Central memory CD4-positive, alpha-beta T cell (primary cell): Measurements from ENCODE around the gene TTC4.
A peak's percentile ranks its signal among the peaks of the same experiment; 100 is the strongest.
"Not testable (repeated sequence)": the region's sequence is repeated elsewhere in the genome, so short reads cannot be mapped to it uniquely, and the experiment has no call there.

ENCODE experiments used
- DNase-seq: peaks from one replicate; pipeline ENCODE4 v3.0.0; 2022

TTC4 gene

DNA sequence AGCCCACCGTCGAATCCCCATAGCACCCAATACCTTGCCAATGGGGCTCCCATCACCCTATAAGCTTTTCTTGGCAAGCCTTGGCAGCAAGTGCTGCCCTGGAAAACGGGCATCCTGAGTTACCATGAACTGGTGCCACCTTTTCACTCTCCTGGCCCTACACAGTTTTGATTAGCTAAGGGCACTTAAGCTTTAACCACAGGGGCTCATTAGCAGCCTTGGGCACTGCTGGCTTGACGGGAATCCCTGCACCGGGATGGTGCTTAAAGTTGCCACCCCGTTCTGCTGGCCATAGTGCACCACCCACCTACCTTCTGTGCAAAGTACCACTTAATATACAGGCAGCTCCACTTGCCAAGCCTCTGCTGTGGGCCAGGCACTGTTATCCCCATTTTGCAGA, 34.9 kb downstream of the TTC4 start:
- DNase-seq: no peak

DNA sequence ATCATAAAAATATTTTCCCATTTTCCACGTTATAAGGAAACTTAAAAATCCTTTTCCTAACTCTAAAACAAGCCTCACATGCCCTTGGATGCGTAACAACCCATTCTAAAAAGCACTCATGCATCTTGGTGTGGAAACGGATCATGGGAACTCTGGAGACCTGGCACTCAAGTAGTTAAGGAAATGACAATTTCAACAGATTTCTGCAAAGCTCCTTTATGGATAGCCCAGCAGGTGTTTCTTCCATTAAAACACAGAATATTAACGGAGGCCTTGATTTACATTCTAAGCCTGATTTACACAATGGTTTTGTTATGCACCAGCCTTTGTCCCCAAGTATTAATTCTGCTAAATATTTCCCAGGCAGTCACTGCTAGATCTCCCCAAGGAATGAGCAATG, 35.8 kb downstream of the TTC4 start:
- no peak for DNase-seq

DNA sequence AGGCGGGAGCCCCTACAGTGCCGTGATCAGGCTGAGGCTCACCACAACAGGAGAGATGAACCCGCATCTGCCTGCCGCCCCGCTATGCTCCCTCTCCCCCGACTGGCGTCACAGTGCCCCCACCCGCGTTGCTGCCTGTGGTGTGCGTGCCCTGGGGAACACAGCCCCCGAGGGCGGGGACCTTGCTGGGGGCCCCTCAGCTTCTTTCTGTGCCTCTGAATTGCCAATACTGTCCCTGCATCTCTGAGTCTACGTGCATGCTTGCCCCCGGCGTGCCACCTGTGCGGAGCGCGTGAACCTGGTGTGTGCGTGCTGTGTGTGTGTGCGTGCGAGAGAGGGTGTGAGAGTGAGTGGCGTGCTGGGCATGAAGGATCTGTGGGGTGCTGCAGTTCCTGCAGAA, 38.4 kb downstream of the TTC4 start:
- DNase-seq: no peak

DNA sequence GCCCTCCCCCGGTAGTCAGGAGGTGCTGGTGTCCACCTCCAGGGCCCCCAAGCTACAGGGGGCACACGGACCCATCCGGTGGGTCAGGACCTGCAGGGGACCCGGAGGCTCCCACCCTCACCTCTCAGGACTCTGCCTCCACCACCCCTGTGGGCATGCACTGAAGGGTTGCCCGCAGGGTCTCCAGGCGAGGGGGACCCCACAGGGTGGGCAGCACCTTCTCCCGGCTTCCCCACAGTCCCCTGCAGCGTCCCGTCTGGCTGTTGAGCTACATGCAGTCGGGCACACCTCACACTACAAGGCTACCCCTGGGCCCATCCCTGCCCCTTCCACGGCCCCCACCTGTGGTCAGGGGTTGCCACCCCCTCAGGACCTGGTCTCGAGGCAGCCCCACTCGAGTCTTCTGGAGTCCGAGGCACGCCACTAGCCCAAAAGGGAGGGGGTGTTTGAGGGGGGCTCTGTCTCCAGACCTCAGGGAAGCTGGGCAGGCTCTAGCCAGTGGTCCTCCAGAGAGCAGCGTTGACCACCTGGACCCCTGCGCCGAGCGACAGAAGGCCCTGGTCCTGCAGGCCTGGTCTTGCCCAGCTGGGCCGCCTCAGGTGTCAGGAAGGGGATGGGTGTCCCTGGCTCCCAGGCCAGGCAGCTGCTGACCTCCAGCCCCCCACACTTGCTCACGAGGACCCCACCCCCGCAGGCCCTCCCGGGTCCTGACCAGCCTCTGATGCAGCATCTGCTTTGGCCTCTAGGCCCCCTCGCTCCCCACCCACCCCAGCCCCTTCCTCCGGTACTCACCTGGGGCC, 39.0 kb downstream of the TTC4 start:
- no peak for DNase-seq

DNA sequence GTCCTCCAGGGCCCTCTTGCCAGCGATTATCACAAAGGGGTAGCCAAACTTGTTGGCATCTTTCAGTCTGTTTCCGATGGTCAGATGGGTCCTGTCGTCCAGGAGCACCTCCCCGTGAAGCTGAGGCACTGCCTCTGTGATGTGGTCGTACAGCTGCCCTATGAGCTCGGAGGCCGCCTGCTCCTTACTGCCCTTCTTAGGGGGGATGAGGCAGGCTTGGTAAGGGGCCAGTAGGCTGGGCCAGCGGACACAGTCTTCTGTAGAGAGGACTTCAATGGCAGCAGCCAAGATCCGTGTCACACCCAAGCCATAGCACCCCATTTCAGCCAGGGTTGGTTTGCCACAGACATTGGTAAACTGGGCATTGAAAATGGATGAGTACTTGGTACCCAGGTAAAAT, 42.2 kb downstream of the TTC4 start:
- DNase-seq: no peak

DNA sequence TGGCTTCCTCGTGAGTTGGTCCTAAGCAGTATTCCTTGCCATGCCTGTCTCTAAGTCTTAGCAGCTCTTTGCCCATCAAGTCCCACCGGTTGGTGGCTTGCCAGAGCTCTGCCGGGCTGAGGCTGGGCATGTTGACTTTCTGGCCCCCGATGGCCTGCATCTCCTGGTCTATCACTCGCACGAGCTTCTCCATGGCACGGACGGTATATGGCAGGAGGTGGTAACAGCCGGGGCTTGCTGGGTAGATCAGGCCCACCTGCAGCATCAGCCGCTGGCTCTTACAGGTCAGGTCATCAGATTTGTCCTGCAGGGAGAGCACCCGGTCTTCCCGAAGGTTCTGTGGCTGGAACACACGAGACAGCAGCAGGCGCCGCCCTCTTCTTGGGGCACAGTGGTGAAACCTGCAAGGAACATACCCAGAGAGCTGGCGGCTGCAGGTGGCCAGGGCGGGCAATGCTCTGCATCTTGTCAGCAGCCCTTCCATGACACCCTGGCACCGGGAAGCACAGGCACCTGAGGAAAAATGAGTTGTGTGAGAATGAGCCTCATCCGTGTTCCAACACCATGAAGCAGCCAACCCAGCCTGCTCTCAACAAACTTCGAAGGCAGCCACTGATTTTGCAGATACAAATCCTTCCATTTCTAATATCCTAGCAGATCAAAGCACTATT, 43.2 kb downstream of the TTC4 start:
- DNase-seq: no peak

DNA sequence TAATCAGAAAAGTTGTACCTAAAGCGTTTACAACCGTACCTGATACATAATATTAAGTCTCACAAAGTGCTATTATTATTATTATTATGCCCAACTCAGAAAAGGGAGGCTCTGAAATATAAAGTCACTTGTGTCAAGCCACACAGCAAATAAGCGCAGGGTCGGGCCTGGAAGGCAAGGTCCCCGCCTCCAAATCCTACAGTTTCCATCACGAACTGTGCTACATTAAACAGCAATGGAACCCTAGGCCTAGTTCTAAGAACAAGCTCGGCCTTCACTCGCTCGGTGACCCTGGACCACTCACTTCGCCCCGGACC, 48.1 kb downstream of the TTC4 start:
- DNase-seq: no peak

DNA sequence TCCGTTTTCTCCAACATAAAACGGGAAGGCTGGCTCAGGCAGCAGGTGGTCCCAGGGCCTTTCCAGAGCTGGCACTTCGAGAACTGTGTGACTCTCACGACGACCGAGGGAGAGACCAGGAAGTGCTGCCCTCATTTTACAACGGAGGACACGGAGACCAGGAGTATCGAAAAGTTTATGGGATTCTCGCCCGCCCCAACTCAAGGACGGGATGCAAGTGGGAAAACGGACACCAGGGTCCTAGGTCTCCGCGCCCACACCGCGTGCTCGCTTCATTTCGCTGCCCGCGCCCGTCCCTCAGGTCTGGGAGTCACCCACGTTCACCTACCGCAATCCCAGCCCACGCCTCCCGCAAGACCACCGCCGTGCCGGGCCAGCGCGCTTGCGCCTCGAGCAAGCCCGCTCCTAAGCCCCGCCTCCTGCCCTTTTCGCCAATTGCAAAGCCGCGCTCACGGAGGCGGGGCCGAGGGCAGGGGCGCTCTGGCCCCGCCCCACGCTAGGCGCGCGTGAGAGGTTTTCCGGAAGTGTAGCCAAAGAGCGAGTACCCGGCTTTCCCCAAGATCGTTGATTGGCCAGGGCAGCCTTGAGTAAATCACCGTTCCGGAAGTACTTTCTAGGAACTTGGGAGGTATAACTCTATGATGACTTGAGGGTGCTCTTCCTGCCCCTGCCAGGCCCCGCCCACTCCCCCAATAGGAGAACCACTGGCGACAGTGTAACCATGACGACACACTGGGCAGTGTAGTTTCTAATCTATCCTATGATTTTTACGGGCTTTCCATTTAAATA, 48.7 kb downstream of the TTC4 start, which contains the start of gene PARS2:
Gene PARS2, minus strand, starts transcription at position 391 of the 789 bp plus-strand sequence. CDS start 5,362 bp downstream, outside the sequence.
- peak; percentile 97 for DNase-seq

DNA sequence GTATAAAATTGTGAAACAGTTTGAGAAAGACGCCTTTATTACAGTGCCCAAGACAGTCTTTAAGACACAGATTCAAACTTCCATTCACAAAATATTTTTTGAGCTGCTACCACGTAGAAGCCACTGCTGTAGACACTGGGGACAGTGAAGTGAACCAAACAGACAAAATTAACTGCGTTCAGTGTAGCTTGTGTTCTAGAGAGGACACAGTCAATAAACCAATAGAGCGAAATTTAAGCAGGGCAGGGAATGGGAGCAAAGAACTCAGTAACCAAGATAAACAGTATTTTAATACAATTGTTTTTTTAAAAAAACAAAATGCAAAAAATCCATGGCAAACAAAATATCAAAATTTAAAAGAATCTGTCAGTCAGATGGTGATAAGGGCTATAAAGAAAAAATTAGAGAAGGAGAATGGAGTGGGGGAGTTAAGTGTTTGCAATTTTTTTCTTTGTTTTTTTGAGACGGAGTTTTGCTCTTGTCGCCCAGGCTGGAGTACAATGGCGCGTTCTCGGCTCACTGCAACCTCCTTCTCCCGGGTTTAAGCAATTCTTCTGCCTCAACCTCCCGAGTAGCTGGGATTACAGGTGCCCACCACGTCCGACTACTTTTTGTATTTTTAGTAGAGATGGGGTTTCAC, 49.4 kb downstream of the TTC4 start:
- no peak for DNase-seq

DNA sequence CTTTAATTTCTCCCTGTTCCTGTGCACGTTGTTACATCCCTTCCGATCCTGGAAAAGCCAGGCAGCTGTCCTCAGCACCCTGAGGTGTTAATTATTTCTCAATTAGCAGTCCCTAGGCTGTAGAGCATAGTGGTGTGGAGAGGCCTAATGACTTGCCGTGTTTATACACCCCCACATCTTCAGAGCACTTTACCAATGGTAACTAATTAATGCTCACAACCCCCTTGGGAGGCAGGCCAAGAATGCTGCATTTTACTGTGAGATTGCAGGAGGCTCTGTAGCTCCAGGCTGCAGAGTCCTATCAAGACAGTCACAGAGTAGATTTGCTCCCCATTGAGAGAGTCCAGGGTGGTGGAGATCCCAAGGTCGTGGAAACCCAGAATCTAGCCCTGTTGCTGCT, 51.1 kb downstream of the TTC4 start:
- DNase-seq: no peak

DNA sequence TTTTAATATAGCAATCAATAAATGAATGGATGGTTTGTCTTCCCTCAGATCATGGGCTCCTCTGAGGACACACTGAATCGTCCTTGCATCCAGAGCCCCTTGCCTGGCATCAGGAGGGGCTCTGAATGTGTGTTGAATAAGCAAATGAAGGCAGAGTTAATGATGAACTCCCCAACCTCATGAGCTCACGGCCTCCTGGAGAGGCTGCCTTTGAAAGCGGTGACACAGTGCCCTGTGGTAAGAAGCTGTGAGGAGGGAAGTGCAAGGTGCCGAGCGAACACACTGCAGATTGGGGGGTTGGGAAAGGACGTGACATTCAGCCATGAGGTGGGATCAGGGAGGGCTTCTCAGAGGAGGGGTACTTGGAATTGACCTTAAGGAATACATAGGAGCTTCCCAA, 51.9 kb downstream of the TTC4 start:
- DNase-seq: no peak

DNA sequence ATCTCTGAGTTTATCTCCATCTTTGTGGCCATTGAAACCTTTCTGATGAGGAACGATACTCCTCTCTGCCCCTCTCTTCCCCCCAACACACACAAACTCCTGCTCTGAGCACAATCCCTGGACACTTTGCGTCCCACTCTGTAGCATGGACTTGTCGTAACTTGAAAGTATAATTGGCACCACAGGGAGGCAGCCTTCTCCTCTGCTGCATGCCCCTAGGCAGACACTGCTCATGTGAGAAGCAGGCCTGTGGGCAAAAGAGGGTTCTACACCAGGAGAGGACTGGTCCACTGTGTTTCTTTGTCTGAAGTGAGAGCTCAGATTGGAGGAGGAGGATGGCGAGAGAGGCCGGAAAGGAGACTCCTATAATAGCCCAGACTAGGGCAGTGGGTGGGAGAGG, 52.4 kb downstream of the TTC4 start:
- no peak for DNase-seq

DNA sequence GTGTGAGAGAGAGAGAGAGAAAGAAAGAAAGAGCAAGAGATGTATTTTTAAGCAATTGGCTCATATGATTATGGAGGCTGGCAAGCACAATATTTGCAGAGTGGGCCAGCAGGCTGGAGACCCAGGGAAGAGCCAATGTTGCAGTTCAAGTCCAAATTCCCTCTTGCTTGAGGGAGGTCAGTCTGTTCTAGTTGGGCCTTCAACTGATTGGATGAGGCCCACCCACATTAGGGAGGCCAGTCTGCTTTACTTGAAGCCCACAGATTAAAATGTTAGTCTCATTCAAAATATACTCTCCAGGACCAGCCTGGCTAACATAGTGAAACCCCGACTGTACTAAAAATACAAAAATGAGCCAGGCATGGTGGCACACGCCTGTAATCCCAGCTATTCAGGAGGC, 57.3 kb downstream of the TTC4 start:
- no peak for DNase-seq

DNA sequence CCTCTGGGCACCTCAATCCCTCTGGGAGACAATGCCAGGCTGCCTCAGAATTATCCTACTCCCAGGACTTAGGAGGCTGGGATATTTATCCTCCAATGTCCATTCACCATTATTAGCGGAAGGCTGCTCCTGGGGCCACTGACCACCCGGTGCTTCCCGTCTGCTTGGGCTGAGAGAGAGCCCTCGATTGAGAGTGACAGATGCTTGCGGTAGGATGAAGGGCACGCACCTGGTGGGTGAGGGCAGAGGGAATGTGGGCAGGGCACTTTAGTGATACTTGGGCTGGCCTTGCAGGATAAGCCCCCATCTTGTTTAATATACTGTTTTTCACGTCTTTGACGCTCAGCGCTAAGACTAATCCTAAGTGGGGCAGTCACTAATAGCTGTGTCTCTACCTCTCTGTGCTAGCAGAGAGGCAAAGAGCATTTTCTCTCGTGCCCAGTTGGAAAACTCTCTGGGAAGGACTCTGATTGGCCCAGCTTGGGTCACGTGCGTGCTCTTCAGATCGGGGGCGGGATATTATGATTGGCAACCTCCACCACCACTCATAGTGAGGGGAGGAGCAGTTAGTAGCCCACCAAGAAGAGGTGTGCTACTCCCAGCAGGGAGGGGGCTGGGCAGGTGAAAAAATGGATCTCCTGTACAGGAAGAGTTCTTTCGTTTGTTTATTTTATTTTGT, 59.3 kb downstream of the TTC4 start:
- no peak for DNase-seq

DNA sequence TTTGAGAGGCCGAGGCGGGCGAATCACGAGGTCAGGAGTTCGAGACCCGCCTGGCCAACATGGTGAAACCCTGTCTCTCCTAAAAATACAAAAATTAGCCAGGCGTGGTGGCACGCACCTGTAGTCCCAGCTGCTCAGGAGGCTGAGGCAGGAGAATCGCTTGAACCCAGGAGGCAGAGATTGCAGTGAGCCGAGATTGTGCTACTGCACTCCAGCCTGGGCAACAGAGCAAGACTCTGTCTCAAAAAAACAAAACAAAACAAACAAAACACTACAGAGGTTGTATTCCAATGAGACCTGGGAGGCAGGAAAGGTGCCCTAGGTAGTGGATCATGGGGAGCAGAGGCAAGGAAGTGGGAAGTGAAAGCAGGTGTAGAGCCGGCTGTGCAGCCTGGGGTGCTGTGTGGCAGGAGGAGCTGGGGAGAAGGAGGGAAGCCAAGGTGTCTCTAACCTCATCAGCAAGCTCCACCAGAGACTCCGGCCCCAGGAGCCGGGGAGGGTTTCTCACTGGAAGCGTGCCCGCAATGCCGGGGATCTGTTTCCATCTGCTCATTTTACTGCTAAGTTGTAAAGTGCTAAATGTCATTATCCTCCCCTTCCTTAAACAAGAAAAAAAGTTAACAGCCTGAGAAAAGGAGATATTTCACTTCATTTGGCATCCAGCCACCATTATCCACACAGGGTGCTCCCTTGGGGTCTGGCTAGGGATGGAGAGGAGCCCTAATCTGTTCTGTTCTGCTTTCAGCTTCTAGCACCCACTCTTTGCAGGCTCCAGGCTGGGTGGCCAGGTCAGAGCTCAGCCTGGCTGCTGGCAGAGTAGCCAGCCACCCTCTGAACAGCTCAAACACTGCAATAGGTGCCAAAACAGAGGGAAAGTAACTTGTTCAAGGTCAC, 60.4 kb downstream of the TTC4 start:
- not testable (repeated sequence) for DNase-seq

DNA sequence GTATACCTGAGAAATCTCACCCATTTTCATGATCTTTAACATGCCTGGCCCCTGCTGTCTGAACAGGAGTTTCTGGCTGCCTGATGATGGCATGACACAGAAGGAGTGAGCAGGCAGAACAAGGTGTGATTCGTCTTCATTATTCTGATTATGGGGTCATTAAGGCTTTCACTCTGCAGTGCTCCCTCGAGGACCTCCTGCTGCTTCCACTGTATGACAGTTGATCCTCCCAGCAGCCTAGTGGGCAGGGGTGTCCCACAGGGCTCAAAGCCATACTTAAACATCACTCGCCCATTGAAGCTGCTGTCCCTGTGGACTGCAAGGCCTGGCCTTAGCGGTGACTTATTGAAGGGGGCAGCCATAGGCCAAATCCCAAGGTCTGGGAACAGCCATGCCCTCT, 61.4 kb downstream of the TTC4 start:
- DNase-seq: no peak

DNA sequence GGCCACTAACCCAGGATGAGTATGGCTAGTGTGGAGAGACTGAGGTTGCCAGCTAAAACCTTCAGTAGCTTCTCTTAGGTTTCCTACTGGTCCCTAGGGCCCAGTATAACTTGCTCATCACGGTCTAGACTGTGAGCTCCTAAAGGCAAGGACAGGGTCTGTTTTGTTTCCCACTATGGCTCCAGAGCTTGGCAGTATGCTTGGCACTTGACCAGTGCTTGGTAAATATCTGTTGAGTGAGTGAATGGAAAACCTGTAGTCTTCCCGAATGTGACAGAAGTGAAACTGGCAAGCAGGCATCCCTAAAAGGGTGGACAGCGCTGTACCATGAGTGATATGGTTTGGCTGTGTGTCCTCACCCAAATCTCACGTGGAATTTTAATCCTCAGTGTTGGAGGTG, 61.8 kb downstream of the TTC4 start:
- DNase-seq: no peak

DNA sequence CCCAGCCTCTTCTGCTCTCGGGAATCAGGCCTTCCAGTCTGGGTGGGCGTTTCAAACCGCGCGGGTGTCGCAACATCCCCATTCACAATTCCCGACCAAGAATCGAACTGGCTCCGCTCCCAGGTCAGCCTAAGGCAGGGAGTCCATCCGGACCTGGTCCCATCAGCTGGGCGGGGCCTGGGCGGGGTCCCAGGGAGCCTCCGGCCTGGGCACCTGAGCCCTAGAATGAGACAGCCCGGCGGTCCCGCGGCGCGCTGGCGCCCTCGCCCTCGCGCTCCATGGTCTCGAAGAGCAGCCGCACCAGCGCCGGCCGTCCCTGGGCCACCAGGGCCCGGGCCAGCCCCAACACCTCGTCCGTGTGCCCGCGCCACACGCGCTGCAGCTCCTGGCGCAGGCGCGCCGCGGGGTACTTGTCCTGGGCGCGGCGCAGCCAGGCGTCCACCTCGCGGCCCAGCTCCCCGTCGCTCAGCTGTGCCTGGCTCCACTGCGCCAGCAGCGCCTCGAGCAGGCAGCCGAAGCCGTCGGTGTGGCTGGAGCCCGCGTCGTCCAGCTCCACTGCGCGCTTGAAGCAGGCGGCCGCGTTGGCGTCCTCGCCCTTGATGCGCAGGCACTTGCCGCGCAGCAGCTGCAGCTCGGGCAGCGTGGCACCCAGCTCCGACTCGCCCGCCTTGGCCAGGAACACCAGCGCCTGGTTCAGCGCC, 65.5 kb downstream of the TTC4 start:
- no peak for DNase-seq

DNA sequence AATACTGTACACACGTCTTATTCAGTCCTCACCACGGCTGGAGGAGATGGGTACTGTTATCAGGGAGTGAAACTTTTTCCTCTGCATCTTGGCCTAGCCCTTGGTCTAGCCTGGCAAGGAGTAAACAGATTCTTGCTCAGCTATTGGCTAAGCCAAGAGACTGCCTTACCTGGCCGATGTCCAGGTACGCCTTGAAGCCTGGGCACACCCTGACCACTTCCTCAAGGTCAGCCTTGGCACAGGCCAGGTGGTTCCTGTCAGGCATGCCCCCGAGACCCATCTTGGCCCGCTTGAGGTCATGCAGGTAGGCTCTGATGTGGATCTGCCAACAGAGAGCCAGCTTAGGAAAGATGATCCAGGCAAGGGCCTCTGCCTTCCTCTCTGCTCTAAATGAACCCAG, 66.5 kb downstream of the TTC4 start:
- no peak for DNase-seq

DNA sequence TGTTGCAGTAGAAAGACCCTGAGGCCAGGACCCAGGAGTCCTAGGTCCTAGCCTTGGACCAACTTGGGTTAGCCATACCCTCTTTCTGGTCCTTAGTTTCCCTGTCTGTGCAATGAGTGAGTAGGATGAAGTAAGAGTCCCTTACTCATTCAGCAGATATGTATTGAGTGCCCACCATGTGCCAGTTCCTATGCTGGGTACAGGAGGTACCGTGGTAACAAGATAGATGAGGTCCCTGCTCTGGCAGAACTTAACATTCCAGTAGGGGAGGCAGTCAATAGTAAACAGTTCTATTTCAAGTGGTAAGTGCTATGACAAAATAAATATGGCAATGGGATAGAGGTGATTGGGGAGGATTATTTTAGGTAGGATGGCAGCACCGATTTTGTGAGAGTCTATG, 66.9 kb downstream of the TTC4 start:
- no peak for DNase-seq

DNA sequence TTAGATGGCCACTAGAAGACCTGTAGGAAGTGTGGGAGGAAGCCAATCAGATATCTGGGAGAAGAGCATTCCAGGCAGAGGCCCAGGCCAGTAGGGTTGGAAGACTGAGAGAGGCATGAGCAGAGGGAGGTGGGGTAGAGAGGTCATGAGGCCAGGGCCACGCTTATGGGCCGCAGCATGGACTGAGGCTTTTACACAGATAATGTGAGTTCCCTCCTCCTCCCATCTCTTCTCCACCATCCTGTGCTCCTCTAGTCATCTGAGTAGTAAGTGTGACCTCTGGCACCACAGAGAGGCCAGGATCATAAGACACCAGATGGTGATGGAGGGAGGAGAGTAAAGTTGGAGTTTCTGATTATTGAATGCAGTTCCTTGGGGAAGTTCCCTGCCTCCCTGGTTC, 68.4 kb downstream of the TTC4 start:
- no peak for DNase-seq
